RCC 7860 (cell line): ENCODE measurements around the gene CNIH1.
"Not testable (repeated sequence)": the region's sequence is repeated elsewhere in the genome, so short reads cannot be mapped to it uniquely, and the experiment has no call there.

Experiments used
- DNase-seq: peaks from one replicate; pipeline ENCODE4 v3.0.0-alpha.2; 2015; ENCODE audit warnings: low spot score
- FAIRE-seq: peaks from 2 replicates; lab custom pipeline; 2012; peaks lifted over from hg19 to GRCh38; lab: Jason Lieb, UNC

Gene CNIH1

DNA sequence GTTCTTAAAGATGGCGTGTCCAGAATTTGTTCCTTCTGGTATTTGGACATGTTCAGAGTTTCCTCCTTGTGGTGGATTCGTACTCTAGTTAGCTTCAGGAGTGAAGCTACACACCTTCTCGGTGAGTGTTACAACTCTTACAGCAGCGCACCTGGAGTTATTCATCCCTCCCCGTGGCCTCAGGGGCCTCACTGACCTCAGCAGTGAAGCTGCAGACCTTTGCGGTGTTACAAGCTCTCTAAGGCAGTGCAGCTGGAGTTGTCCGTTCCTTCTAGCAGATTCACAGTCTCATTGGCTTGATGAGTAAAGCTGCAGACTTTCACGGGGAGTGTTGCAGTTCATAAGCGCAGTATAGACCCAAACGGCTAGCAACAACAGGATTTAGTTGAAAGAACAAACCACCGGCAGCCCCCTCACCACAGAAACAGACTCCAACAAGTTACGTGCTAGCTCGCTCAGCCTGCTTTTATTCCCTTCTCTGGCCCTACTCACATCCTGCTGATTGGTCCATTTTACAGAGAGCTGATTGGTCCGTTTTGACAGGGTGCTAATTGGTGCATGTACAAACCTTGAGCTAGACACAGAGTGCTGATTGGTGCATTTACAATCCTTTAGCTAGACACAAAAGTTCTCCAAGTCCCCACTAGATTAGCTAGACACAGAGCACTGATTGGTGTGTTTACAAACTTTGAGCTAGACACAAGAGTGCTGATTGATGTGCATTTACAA, 48.9 kb downstream of the CNIH1 start:
- DNase-seq: no peak
- FAIRE-seq: no peak

DNA sequence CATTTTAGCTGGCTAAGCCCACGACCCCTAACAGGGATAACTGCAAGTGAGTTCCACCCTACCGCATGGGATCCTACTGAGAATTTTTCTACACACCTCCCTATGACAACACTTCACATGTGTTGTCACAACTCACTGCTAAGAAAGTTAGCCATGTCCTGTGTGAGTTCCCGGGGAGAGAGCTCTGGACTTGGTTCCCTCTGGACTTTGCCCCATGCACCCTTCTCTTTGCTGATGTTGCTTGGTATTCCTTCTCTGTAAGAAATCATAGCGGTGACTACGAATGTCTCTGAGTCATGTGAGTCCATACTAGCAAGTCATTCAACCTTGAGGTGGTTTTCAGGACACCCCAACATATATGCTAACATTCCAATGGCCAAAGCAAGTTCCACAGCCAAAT, 53.8 kb downstream of the CNIH1 start:
- DNase-seq: peak; percentile 8
- FAIRE-seq: no peak

DNA sequence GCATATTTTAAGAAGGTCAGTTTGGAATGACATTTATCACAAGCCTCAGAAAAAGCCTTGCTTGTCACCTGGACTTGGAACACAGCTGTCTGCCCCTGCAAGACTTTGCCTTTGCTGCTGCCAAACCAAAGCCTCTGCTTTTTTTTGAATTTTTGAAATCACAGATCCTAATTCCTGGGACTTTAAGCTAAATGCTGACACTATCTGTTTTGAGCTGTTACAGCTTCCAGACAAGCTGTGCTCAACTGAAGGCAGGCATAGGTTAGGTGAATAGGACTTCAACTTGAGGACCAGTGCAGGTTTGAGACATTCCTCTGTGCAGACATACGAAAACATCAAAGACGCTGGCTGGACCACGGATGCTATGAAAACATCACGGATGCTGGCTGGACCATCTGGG, 55.6 kb downstream of the CNIH1 start:
- FAIRE-seq (no peak), DNase-seq (no peak)

DNA sequence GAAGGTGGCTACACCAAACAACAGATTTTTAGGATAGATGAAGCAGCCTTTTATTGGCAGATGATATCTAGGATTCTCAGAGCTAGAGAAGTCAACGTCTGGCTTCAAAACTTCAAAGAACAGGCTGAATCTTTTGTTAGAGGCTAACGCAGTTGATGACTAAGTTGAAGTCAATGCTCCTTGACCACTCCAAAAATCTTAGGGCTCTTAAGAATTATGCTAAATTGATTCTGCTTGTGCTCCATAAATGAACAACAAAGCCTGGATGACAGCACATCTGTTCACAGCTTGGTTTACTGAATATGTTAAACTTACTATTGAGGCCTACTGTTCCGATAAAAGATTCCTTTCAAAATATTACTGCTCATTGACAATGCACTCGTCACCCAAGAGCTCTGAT, 57.3 kb downstream of the CNIH1 start:
- DNase-seq (no peak), FAIRE-seq (no peak)

DNA sequence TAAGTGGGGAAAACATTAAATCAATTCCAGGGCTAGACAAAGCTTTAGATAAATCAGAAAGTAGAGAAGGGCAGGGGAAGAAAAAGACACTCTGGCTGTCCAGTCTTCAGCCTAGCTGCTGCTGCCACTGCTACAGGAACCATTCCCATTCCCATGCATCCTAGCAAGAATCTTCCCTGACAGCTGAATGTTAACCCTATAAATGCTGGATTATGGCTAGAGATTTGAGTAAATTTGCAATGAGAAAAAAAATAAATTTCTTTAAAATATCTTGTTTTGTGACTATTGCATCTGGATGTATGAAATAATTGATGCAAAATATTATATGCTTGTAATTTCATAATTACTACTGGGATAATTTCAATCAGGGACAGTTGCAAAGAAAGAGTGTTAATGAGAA, 59.4 kb downstream of the CNIH1 start:
- no peak for FAIRE-seq
- no peak for DNase-seq

DNA sequence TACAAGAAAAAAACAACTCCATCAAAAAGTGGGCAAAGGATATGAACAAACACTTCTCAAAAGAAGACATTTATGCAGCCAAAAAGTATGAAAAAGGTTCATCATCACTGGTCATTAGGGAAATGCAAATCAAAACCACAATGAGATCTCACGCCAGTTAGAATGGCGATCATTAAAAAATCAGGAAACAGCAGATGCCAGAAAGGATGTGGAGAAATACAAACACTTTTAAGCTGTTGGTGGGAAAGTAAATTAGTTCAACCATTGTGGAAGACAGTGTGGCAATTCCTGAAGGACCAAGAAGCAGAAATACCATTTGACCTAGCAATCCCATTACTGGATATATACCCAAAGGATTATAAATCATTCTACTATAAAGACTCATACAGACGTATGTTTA, 60.6 kb downstream of the CNIH1 start:
- not testable (repeated sequence) for DNase-seq, FAIRE-seq

DNA sequence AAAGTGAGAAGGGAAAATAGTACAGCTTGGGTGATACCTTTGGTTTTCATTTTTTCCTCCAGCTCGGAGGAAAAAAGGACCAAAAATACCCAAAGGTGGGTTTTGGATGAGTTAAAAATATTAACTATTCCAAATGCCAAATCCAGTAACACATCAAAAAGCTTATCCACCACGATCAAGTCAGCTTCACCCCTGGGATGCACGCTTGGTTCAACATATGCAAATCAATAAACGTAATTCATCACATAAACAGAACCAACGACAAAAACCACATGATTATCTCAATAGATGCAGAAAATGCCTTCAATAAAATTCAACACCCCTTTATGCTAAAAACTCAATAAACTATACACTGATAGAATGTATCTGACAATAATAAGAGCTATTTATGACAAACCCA, 62.3 kb downstream of the CNIH1 start:
- not testable (repeated sequence) for DNase-seq, FAIRE-seq

DNA sequence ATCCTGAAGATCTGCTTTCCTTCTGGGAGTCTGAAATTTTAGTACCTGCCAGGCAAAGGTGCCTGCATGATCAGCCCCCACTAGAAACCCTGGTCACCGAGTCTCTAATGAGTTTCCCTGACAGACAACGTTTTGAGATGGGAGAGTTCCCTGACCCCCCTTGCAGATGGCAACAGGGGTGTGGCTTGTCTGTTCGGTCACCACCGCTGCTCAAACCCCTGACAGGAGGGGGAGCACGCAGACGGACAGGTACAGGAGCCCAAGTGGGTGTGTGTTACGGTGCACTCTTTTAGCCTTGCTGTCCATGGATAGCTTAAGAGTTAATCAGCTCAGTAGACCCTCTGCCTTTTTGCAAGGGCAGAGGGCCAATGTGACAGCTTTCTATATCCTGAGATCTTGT, 63.7 kb downstream of the CNIH1 start:
- DNase-seq (no peak), FAIRE-seq (no peak)

DNA sequence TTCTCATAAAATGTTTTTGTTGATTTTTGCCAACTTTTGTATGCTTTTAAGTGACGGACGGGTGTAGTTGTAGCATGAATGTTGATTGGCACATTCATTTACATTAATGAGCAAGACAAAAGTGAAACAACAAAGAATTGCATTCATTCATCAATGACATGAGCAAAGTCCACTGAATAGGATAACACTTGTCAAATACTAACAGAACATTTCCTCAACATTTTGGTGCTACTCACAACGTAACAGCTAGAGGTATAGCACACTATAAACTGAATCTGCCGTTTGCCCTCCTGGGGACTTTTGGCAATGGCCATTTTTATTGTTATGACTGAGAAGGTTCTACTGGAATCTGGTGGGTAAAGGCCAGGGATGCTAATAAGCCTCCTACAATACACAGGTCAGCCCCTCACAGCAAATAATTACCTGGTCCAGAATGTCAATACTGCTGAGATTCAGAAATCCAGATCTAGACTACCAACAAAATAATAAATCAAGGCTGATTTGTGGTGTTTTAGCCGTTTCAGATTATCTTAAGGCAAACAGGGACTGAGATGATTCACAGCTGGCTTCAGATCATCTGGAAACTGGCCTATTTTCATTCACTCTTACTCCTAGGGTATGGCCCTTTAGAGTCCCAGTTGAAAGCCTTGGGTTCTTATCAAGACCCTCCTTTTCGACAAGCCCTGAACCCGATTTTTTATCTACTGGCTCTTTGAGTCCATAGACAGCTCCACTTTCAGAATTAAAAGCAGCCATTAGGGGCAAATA, 66.9 kb downstream of the CNIH1 start:
- DNase-seq: no peak
- no peak for FAIRE-seq
